GM18499 (cell line): ENCODE data around the gene IRF7.

Source experiments
- ATAC-seq: cut with Tn5 transposase; IDR thresholded peaks from one replicate; pipeline ENCODE4 v1.9.1; 2021; ENCODE audit warnings: moderate number of reproducible peaks; ENCODE audit not compliant: insufficient read depth, unreplicated experiment

IRF7 gene

DNA sequence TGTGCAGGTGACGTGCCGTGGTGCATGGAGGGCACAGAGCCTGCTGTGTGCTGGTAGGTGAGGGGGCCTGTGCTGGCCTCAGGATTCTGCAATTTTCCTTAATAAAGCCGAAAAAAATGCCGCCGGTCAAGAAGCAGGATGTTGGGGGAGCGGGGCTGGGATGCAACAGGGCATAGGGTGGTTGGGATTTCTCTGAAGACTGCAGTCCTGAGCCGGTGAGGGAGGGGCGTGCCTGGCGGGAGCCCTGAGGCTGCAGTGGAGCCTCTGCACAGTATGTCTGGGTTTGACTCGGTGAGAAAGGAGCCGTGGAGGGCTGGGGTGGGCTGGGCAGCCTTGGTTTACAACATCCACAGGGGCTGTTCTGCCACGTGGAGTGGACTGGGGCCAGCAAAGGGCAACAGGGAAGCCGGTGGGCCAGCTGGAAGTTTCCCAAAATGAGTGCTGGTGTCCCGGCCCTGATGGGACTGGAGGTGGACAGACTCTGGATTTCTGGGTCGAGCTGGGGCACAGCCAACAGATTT, 7.7 kb upstream of the IRF7 start:
- ATAC-seq, result no peak

DNA sequence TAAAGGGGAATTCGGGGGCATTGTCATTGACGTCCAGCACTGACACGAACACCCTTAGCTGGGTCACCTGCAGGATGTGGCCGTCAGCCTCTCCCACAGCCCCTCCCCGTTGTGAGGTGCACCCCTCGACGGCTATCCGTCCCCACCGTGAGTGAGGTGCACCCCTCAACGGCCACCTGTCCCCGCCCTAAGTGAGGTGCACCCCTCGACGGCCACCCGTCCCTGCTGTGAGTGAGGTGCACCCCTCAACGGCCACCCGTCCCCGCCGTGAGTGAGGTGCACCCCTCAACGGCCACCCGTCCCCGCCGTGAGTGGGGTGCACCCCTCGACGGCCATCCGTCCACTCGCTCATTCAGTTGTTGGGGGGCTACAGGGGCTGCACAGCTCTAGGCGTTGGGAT, 6.1 kb upstream of the IRF7 start:
- ATAC-seq, result no peak

- ATAC-seq, result no peak
Observed at GRCh38 chr11:620935-621814, 5.4 kb upstream of the IRF7 start.

GRCh38 chr11:620201-620600, 4.5 kb upstream of the IRF7 start:
- no peak for ATAC-seq

GRCh38 chr11:619628-620050, 3.9 kb upstream of the IRF7 start:
- ATAC-seq, result no peak

DNA sequence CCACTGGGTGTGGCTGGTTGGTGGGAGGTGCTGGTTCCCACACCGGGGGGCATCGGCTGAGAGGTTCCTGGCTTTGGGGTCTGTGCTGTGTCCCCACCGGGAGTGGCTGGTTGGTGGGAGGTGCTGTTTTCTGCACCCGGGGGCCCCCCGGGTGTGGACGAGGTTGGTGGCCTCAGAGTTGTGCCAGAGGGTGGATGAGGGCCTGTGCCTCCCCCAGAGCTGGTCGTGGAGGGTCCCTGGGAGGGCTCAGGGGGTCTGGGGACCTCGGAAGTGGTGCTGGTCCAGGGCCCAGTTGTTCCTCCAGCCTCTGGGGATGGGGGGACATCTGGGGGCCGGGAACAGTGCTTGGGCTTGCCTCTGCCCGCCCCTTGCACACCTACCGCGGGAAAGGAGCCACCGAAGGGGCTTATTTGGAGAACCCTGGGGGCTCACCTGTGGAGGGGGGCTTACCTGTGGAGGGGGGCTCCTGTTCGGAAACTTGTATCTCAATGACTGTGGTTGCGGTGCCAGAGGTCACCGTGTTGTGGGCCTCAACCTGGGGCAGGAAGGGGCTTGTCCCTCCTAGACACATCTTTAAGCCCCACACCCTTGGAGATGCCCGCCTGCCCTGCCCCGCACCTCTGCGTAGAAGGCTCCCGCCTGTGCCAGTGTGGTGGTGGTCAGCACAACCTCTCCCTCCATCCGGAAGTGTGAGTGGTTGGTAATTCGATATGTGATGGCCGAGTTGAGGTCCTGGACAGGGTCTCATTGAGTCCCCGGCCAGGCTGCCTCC, 3.3 kb upstream of the IRF7 start:
- ATAC-seq, result no peak

DNA sequence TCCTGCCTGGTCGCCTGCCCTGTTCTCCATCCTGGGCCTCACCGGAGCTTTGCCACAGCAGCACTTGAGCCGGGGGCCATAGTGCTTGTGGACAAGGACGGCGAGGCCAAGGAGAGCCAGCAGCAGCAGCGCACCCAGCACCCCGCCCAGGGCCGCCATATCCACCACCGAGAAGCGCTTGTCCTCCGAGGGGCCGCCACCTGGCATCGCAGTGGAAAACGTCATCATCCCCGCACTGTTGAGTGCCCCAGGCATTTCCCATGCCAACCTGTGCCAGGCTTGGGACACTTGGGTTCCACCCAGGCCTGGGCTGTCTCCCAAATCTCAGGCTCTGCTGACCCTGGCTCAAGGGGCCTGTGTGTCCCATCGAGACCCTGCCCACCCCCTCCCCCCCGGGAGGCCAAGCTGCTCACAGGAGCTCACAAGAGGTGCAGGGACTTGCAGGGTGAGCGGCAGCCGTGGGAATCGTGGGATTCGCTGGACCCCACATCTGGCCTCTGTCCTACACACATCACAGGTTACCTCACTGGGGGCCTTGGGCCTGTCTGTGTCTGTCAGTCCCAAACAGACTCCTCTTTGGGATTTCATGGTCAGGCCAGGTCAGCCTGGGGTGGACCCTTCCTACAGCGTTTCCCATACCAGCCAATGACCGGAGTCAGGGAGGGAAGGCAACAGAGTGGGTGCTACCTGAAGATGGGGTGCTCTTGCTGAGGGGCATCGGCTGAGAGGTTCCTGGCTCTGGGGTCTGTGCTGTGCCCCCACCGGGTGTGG, 2.3 kb upstream of the IRF7 start:
- no peak for ATAC-seq

GRCh38 chr11:617199-617911, 1.6 kb upstream of the IRF7 start:
- ATAC-seq, result no peak

- no peak for ATAC-seq
Observed at GRCh38 chr11:616320-617198, 809 bp upstream of the IRF7 start.

DNA sequence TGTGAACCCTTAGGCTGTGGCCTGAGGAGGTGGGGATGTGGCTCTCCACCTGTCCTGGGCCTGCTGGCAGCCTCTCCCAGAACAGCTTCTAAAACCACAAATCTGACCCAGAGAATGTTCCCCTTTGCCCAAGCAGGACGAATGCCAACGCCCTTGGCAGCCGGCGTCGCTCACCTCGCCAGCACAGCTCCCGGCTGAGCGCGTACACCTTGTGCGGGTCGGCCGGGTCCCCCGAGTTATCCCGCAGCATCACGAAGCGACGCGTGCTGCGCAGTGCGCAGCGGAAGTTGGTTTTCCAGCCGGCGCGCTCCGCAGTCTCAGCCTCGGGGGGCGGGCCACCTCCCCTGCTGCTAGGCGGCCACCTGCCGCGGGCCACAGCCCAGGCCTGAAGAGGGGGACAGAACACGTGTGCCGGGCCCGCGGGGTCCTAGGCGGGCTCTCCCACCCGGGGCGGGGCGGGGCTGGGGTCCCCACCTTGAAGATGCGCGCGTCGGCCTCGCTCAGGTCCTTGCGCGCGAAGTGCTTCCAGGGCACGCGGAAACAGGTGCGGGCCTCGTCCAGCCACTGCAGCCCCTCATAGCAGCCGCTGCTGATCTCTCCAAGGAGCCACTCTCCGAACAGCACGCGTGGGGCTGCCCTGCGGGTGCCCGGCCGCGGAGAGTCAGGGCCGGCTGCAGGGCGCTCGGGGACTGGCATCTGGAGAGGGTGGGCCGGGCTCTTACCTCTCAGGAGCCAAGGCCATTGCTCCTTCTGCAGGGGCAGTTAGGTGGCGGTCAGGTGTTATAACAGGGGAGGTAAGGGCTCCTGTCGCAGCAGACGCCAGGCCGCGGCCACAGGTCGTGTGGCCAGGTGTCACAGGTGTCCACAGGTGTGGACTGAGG, 887 bp downstream of the IRF7 start:
- ATAC-seq, result no peak

- ATAC-seq, result no peak
Observed at GRCh38 chr11:614021-614622, 1.6 kb downstream of the IRF7 start.

GRCh38 chr11:613369-613968, 2.3 kb downstream of the IRF7 start:
- no peak for ATAC-seq

DNA sequence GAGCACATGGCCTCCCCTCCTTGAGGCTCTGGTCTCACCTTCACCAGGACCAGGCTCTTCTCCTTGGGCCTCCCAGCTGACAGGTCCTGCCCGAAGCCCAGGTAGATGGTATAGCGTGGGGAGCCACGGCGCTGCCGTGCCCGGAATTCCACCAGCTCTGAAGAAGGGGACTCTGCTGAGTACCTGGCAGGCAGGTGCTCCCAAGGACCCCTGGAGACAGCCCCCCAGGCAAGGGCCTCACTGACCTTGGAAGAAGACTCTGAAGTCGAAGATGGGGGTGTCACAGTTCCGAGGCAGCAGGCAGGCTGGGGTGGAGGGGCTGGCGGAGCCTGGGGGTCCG, 2.8 kb downstream of the IRF7 start:
- no peak for ATAC-seq

GRCh38 chr11:612201-612960, 3.4 kb downstream of the IRF7 start:
- ATAC-seq, result no peak

DNA sequence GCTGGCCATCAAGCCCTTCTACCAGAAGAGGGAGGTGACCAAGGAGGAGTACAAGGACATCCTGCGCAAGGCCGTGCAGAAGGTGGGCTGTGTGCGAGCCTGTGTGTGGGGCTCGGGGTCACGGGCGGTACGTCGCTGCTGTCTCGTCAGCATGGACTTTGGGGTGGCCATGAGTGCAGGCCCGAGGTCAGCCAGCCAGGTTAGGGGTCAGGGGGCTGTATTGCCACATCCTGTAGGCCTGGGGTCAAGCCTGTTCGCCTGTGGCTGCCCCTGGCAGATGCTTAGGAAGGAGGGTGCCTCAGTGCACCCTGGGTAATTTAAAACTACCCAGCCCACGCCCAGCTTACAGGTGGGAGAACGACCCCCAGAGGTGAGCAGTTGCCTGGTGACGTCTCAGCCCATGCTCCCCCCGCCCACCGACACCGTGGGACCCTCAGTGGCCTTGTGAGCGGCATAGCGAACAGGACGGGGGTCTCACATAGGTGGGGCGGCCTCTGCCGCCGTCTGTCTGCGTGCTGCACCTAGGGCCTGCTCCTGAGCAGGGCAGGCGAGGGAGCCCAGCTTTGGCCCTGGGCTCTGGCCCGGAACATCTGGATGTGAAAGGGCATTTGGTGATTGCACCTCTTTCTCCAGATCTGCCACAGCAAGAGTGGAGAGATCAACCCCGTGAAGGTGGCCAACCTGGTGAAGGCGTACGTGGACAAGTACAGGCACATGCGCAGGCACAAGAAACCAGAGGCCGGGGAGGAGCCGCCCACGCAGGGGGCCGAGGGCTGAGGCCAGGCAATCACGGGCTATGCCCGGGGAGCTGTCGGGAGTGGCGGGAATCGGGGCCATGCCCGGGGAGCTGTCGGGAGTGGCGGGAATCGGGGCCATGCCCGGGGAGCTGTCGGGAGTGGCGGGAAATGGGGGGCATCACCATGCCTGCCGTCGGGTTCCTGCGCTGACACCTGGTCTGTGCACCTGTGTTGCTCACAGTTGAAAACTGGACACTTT, 4.5 kb downstream of the IRF7 start:
- no peak for ATAC-seq
